Ovary (tissue), 3 donors: Measurements from ENCODE around the gene TENM3.

ENCODE experiments used
- EP300 ChIP-seq: sonication (generic); formaldehyde crosslinking; IDR thresholded peaks from one replicate; pipeline ENCODE4 v1.6.1; 2017; ENCODE audit warnings: antibody characterized with exemption
- POLR2A ChIP-seq: fragments of 450-650 bp; IDR thresholded peaks from one replicate; pipeline ENCODE4 v1.6.1; 2017; ENCODE audit warnings: antibody characterized with exemption, mild to moderate bottlenecking, moderate library complexity
- TF ChIP-seq, protein P1 (sequence below), 3 donors: fragments of 450-650 bp in 2 of 3; fragments of 200-600 bp in 1 of 3; IDR thresholded peaks; one replicate each; pipeline versions ENCODE4 v1.5.1 to v1.8.0; 2016 to 2022; ENCODE audit warnings: antibody characterized with exemption in 3 of 3, mild to moderate bottlenecking in 1 of 3
- donor health status: DM: no; HTN: no; CAD: no.

DNA sequence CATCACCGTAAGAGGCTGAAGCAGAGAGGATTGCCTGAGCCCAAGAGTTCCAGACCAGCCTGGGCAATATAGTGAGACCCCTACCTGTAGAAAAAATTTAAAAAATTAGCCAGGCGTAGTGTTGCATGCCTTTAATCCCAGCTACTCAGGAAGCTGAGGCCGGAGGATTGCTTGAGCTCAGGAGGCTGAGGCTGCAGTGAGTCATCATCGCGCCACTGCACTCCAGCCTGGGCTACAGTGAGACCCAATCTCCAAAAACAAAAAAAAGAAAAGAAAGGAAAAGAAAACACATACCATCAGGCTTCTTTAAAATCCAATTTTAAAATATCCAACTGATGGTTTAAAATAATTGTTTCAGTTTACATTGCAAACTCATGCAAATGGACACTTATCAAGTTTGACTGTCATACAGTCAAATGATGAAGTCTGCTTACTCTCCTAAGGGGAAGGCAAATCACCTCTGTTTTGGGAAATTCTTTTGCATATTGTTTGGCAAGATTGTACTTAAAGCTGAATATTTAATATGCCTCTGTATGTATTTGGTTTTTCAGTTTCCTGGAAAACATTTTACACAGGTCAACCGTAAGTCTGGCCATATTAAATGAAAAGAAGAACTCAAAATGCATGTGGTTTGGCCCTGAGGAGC, 23.7 kb upstream of the TENM3 start:
- TF ChIP-seq POLR2A (no peak), EP300 (no peak)
- TF ChIP-seq, protein P1, sequence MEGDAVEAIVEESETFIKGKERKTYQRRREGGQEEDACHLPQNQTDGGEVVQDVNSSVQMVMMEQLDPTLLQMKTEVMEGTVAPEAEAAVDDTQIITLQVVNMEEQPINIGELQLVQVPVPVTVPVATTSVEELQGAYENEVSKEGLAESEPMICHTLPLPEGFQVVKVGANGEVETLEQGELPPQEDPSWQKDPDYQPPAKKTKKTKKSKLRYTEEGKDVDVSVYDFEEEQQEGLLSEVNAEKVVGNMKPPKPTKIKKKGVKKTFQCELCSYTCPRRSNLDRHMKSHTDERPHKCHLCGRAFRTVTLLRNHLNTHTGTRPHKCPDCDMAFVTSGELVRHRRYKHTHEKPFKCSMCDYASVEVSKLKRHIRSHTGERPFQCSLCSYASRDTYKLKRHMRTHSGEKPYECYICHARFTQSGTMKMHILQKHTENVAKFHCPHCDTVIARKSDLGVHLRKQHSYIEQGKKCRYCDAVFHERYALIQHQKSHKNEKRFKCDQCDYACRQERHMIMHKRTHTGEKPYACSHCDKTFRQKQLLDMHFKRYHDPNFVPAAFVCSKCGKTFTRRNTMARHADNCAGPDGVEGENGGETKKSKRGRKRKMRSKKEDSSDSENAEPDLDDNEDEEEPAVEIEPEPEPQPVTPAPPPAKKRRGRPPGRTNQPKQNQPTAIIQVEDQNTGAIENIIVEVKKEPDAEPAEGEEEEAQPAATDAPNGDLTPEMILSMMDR (IDR thresholded peaks at IDR 0.05) = no peak
